H9 (cell line): ENCODE results near the gene CLDN16. TPM values are rescaled to one million over a fixed set of nuclear protein-coding genes. Genes with fewer than 3 reads are reported as not detected.

Source experiments
- DNase-seq: peaks from one replicate; pipeline ENCODE4 v3.0.0-alpha.2; 2017
- H2AFZ ChIP-seq: one replicate; pipeline ENCODE4 v1.6.1; 2013; ENCODE audit warnings: mild to moderate bottlenecking, low read length, control low read depth, moderate library complexity
- H2AK5ac ChIP-seq: 2 replicates; pipeline ENCODE4 v1.6.1; 2013; ENCODE audit warnings: low read length, control low read depth, mixed read lengths; ENCODE audit not compliant: insufficient read length
- H2BK120ac ChIP-seq: one replicate; pipeline ENCODE4 v1.6.1; 2013; ENCODE audit warnings: low read depth, mild to moderate bottlenecking, low read length, control low read depth, inconsistent platforms; ENCODE audit not compliant: poor library complexity, severe bottlenecking
- H2BK12ac ChIP-seq: 2 replicates; pipeline ENCODE4 v1.6.1; 2013; ENCODE audit warnings: low read length, control low read depth, mixed read lengths, low read depth; ENCODE audit not compliant: insufficient read length
- H2BK15ac ChIP-seq: 2 replicates; pipeline ENCODE4 v1.6.1; 2013; ENCODE audit warnings: low read depth, low read length, control low read depth
- H2BK20ac ChIP-seq: one replicate; pipeline ENCODE4 v1.6.1; 2013; ENCODE audit warnings: low read depth, mild to moderate bottlenecking, low read length, control low read depth, inconsistent platforms; ENCODE audit not compliant: poor library complexity, severe bottlenecking
- H2BK5ac ChIP-seq: 2 replicates; pipeline ENCODE4 v1.6.1; 2013; ENCODE audit warnings: low read length, control low read depth, mixed read lengths; ENCODE audit not compliant: insufficient read length
- H3K14ac ChIP-seq: 2 replicates; pipeline ENCODE4 v1.6.1; 2013; ENCODE audit warnings: low read length, control low read depth; ENCODE audit not compliant: insufficient read depth
- H3K18ac ChIP-seq: 2 replicates; pipeline ENCODE4 v1.6.1; 2013; ENCODE audit warnings: low read depth, mild to moderate bottlenecking, mixed read lengths, low read length, control low read depth; ENCODE audit not compliant: insufficient read length
- H3K23ac ChIP-seq: 2 replicates; pipeline ENCODE4 v1.6.1; 2013; ENCODE audit warnings: low read length, control low read depth, mixed read lengths, low read depth; ENCODE audit not compliant: insufficient read length
- H3K23me2 ChIP-seq: 2 replicates; pipeline ENCODE4 v1.6.1; 2013; ENCODE audit warnings: low read depth, mild to moderate bottlenecking, mixed read lengths, low read length, control low read depth; ENCODE audit not compliant: insufficient read length, poor library complexity, severe bottlenecking
- H3K27ac ChIP-seq: 2 replicates; pipeline ENCODE4 v1.5.1; 2013; ENCODE audit warnings: low read length, control low read depth, mixed read lengths, low read depth; ENCODE audit not compliant: insufficient read length
- H3K27me3 ChIP-seq: 2 replicates; pipeline ENCODE4 v1.6.1; 2013; ENCODE audit warnings: low read length, control low read depth, inconsistent platforms; ENCODE audit not compliant: insufficient read depth
- H3K4ac ChIP-seq: 2 replicates; pipeline ENCODE4 v1.6.1; 2013; ENCODE audit warnings: low read depth, mild to moderate bottlenecking, control low read depth, inconsistent platforms, low read length, moderate library complexity
- H3K4me1 ChIP-seq: 2 replicates; pipeline ENCODE4 v1.6.1; 2013; ENCODE audit warnings: low read length, control low read depth, inconsistent platforms; ENCODE audit not compliant: insufficient read depth
- H3K4me2 ChIP-seq: 2 replicates; pipeline ENCODE4 v1.6.1; 2013; ENCODE audit warnings: low read length, control low read depth, mixed read lengths; ENCODE audit not compliant: insufficient read length, insufficient read depth
- H3K56ac ChIP-seq: 2 replicates; pipeline ENCODE4 v1.6.1; 2013; ENCODE audit warnings: low read depth, mild to moderate bottlenecking, mixed read lengths, low read length, control low read depth; ENCODE audit not compliant: insufficient read length
- H3K79me1 ChIP-seq: 2 replicates; pipeline ENCODE4 v1.6.1; 2013; ENCODE audit warnings: low read depth, mild to moderate bottlenecking, moderate library complexity, low read length, control low read depth, inconsistent platforms; ENCODE audit not compliant: insufficient read depth, poor library complexity, severe bottlenecking
- H3K79me2 ChIP-seq: 2 replicates; pipeline ENCODE4 v1.6.1; 2013; ENCODE audit warnings: low read length, control low read depth, inconsistent platforms; ENCODE audit not compliant: insufficient read depth
- H3K9ac ChIP-seq: 2 replicates; pipeline ENCODE4 v1.6.1; 2013; ENCODE audit warnings: low read length, control low read depth, mixed read lengths; ENCODE audit not compliant: insufficient read length; ENCODE audit errors: extremely low read depth
- H3K9me3 ChIP-seq: one replicate; pipeline ENCODE4 v1.6.1; 2013; ENCODE audit warnings: low read depth, low read length, inconsistent platforms; ENCODE audit not compliant: control insufficient read depth
- H3T11ph ChIP-seq: one replicate; pipeline ENCODE4 v1.6.1; 2013; ENCODE audit warnings: mild to moderate bottlenecking, low read length, control low read depth, inconsistent platforms
- H4K20me1 ChIP-seq: one replicate; pipeline ENCODE4 v1.6.1; 2013; ENCODE audit not compliant: control insufficient read depth, insufficient read length, insufficient read depth
- H4K5ac ChIP-seq: 2 replicates; pipeline ENCODE4 v1.6.1; 2013; ENCODE audit warnings: low read depth, mild to moderate bottlenecking, mixed read lengths, low read length, control low read depth; ENCODE audit not compliant: insufficient read length
- H4K8ac ChIP-seq: replicated peaks from 2 replicates; pipeline ENCODE4 v1.6.1; 2013; ENCODE audit warnings: low read length, control low read depth, mixed read lengths, low read depth; ENCODE audit not compliant: insufficient read length
- H4K91ac ChIP-seq: 2 replicates; pipeline ENCODE4 v1.6.1; 2013; ENCODE audit warnings: low read depth, mild to moderate bottlenecking, moderate library complexity, mixed read lengths, low read length, control low read depth; ENCODE audit not compliant: insufficient read length
- H3K27ac Mint-ChIP-seq, 3 experiments: 2 replicates in 2 of 3; 3 replicates in 1 of 3; pipeline ENCODE4 v1.8.0; 2020 to 2021; ENCODE audit warnings: mixed read lengths in 3 of 3, mild to moderate bottlenecking in 1 of 3, moderate library complexity in 1 of 3
- H3K27me3 Mint-ChIP-seq: 2 replicates; pipeline ENCODE4 v1.8.0; 2021; ENCODE audit warnings: low read depth, mild to moderate bottlenecking, moderate library complexity, mixed read lengths
- H3K36me3 Mint-ChIP-seq, 3 experiments: 2 replicates in 2 of 3; 3 replicates in 1 of 3; pipeline ENCODE4 v1.8.0; 2020 to 2021; ENCODE audit warnings: low read depth in 3 of 3, mixed read lengths in 3 of 3; ENCODE audit not compliant: insufficient read depth in 1 of 3
- H3K4me1 Mint-ChIP-seq, 2 experiments: 2 replicates each; pipeline ENCODE4 v1.8.0; 2020; ENCODE audit warnings: mixed read lengths in 2 of 2
- H3K4me3 Mint-ChIP-seq, 2 experiments: 2 replicates in 1 of 2; 3 replicates in 1 of 2; pipeline ENCODE4 v1.8.0; 2020 to 2021; ENCODE audit warnings: mild to moderate bottlenecking in 2 of 2, mixed read lengths in 2 of 2, moderate library complexity in 1 of 2
- H3K9me3 Mint-ChIP-seq, 2 experiments: 2 replicates in 1 of 2; 3 replicates in 1 of 2; pipeline ENCODE4 v1.8.0; 2020; ENCODE audit warnings: mild to moderate bottlenecking in 2 of 2, mixed read lengths in 2 of 2, moderate library complexity in 1 of 2
- WGBS: extraction: QIAGEN DNeasy Blood & Tissue Kit; methylation state at CpG from one replicate; pipeline ENCODE4 v1.1.7; 2013; ENCODE audit warnings: missing lambda C conversion rate, low lambda C conversion rate, mixed read lengths; ENCODE audit not compliant: insufficient read length; ENCODE audit errors: extremely low coverage; 5-methylcytosine and 5-hydroxymethylcytosine counted together
- total RNA-seq: library from RNA; stranded (reverse); gene quantifications from 2 replicates; pipeline ENCODE4 v1.2.1, GENCODE V29; 2021
- TF ChIP-seq, protein P1 (sequence below): fragments of 200-600 bp; sonication (generic); conservative IDR thresholded peaks from 3 replicates; pipeline ENCODE4 v1.8.0; 2021; ENCODE audit warnings: antibody characterized with exemption, mild to moderate bottlenecking

Gene CLDN16
- total RNA-seq, 1 experiment from 2014 or later = not detected

DNA sequence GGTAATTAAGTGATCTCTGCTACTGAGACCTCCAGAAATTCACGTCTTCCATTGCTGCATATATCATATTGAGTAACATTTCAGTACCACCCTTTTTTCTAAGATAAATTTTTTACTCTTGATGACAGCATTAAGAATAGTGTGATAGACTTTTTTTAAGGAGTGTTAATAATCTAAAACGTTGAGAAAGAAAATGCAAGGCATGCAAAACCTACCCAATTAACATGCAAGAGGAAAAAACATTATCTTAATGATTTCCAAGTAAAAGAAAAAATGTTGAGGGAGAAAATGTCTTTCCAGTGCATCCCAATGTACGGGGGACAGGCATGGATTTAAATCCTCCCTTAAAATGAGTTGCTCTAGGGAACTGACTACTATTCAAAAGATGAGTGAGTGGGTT lies 740 bp downstream of the CLDN16 start:
- Histone ChIP-seq H3K23me2 (no peaks in the 10 kb centered on the region), H3K9ac (no peak overlapping the region), H3K14ac (no peak overlapping the region), H3K56ac (no peak overlapping the region), H2BK5ac (no peak overlapping the region), H3K4me2 (no peak overlapping the region), H3K9me3 (no peaks in the 10 kb centered on the region), H2AK5ac (no peak overlapping the region), H3K4me1 (no peaks in the 10 kb centered on the region), H4K91ac (no peak overlapping the region), H3K4ac (no peak overlapping the region), H3K79me2 (no peaks in the 10 kb centered on the region), H3K27me3 (no peaks in the 10 kb centered on the region), H3K18ac (no peak overlapping the region), H3K79me1 (no peaks in the 10 kb centered on the region), H3T11ph (no peak overlapping the region), H4K20me1 (no peaks in the 10 kb centered on the region), H4K8ac (no peak overlapping the region), H2AFZ (no peak overlapping the region), H4K5ac (no peak overlapping the region), H3K27ac (no peak overlapping the region), H2BK12ac (no peak overlapping the region), H3K23ac (no peak overlapping the region), H2BK15ac (no peak overlapping the region), H2BK120ac (no peak overlapping the region), H2BK20ac (no peak overlapping the region)
- H3K27ac Mint-ChIP-seq = no peak overlapping the region
- no peak overlapping the region for H3K4me3 Mint-ChIP-seq
- TF ChIP-seq, protein P1, sequence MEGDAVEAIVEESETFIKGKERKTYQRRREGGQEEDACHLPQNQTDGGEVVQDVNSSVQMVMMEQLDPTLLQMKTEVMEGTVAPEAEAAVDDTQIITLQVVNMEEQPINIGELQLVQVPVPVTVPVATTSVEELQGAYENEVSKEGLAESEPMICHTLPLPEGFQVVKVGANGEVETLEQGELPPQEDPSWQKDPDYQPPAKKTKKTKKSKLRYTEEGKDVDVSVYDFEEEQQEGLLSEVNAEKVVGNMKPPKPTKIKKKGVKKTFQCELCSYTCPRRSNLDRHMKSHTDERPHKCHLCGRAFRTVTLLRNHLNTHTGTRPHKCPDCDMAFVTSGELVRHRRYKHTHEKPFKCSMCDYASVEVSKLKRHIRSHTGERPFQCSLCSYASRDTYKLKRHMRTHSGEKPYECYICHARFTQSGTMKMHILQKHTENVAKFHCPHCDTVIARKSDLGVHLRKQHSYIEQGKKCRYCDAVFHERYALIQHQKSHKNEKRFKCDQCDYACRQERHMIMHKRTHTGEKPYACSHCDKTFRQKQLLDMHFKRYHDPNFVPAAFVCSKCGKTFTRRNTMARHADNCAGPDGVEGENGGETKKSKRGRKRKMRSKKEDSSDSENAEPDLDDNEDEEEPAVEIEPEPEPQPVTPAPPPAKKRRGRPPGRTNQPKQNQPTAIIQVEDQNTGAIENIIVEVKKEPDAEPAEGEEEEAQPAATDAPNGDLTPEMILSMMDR = no peak
- no peaks in the 10 kb centered on the region for H3K36me3 Mint-ChIP-seq
- H3K4me1 Mint-ChIP-seq = no peaks in the 10 kb centered on the region
- no CpG with 5 or more reads among the region's 3 CpGs for WGBS
- no peaks in the 10 kb centered on the region for H3K9me3 Mint-ChIP-seq
- no peak for DNase-seq
- no peaks in the 10 kb centered on the region for H3K27me3 Mint-ChIP-seq
